Activated CD8-positive, alpha-beta memory T cell treated with anti-CD3 and anti-CD28 coated beads, Interleukin-2, amount 50 U/mL, for 4 hours (primary cell): ENCODE measurements around the gene TRIM10.
"Not testable (repeated sequence)": the region's sequence is repeated elsewhere in the genome, so short reads cannot be mapped to it uniquely, and the experiment has no call there.

ENCODE experiments used
- DNase-seq: peaks from one replicate; pipeline ENCODE4 v3.0.0-alpha.2; 2020

TRIM10 gene

GRCh38 chr6:30127238-30128093, 33.5 kb downstream of the TRIM10 start:
- DNase-seq, result no peak

DNA sequence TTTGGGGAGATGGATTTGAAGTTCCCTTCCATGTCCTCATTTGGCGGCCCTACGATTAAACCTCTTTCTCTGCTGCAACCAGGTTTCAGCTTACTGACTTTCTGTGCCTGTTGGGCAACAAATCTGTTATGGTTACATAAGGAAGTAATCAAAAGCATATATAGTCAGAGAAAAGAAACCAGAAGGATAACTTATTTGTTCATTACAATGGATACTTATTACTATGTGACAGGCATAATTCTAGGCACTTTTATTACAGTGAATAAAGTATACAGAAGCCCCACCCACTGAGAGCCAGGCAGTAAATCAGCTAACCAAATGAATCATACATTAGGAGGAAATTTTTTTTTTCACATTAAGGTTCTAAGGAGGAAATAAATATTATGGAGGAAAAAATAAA, 38.5 kb downstream of the TRIM10 start:
- DNase-seq, result no peak

DNA sequence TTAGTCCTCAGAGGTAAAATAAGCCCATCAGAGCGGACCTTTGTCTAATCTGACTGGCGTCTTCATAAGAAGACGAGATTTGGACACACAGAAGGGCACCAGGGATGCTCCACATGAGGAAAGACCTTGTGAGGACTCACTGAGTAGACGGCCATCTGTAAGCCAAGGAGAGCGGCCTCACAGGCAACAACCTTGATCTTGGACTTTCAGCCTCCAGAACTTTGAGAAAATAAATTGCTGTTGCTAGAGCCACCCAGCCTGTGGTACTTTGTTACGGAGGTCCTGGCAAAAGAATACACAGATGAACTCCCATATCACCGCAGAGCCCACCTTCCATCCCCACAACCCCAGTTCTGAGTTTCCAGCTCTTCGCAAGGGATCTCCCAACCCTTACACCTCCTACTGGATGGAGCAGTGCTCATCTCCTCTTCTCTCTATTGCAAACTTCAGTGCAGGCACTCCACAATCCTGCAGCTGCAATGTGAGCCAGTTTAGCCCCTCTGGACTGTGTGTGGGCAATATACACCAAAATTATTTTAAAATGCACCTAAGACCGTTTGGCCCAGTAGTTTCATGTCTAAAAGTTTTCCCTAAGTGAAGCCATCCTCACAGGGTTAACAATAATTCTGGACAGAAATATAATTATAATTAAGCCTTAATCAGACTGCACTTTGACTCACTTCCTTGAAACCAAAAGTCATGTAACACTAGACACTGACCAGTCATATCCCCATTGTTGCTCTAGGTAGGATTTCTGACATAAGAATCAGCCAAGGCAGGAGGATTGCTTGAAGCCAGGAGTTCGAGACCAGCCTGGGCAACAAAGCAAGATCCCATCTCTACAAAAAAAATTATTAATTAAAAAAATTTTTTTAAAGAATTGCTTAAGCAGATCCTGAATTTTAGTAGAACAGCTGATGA, 39.3 kb downstream of the TRIM10 start:
- DNase-seq, result no peak

- not testable (repeated sequence) for DNase-seq
Measured at GRCh38 chr6:30118691-30119090, 42.3 kb downstream of the TRIM10 start.

DNA sequence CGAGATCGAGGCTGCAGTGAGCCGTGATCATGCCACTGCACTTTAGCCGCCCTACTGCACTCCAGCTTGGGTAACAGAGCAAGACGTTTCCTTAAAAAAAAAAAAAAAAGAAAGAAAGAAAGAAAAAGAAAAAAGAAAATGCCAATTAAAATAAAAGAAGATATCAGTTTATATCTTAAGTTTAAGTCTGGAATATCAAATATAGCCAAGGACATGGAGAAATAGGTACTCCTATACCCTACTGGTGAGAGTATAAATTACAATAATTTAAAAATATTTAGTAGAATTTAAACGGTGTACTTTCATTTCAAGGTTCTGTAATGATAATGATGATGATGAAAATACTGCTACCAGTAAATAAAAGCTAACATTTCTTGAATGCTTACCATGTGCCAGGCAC, 44.3 kb downstream of the TRIM10 start:
- DNase-seq, result no peak

DNA sequence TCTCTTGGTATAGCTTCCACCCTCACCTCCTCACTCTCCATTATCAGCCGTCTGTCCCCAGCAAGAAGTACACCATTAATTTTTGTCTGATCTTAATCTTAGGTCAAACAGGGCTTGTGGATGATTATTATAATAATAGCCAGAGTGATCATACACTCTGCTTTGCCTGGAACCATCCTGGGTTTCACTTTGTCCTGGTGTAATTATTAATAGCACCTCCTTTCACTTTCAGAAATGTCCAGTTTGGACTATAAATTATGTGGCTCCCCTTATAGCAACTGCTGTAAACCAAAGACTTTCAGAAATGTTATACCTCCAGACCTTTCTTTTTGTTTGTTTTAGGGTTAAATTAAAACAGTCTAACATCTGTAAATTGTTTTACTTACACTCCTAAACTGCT, 47.2 kb downstream of the TRIM10 start:
- DNase-seq, result no peak

DNA sequence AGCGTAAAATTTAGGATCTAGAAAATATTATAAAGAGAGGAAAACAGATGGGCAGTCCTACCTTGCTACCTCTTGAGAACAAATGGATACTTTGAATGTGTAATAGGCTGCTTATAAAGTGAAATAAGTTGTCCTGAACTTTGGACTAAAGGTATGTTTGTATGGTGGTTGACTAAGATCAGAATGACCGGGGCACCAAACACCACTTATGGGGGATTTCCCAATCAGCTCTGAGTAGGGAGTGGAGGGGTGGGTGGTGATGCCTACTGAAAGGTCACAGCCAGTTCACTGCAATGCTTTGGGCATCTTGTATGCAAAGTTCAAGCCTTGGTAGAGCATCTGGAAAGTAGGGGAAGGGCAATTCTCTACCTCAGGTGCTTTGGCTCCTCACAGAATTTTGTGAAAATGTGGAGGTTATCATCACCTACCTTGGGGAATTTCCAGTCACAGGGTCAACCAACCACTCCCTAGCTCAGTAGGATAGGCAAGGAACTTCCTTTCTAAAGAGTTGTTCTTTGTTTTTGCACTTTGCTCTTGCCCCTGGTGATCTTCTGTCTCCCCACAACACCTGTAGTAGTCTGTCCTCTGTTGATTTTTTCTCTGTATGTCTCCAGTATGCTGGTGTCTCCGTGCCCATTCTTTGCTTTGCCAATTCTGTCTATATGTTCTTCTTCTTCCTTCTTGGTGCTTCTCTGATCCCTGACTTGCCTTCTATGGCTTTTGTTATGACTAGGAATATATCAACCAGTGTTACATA, 47.8 kb downstream of the TRIM10 start, which contains the start of gene TRIM31:
Gene TRIM31, minus strand, starts transcription at position 88 of the 757 bp plus-strand sequence. CDS start 285 bp downstream, outside the sequence.
- DNase-seq, result no peak

DNA sequence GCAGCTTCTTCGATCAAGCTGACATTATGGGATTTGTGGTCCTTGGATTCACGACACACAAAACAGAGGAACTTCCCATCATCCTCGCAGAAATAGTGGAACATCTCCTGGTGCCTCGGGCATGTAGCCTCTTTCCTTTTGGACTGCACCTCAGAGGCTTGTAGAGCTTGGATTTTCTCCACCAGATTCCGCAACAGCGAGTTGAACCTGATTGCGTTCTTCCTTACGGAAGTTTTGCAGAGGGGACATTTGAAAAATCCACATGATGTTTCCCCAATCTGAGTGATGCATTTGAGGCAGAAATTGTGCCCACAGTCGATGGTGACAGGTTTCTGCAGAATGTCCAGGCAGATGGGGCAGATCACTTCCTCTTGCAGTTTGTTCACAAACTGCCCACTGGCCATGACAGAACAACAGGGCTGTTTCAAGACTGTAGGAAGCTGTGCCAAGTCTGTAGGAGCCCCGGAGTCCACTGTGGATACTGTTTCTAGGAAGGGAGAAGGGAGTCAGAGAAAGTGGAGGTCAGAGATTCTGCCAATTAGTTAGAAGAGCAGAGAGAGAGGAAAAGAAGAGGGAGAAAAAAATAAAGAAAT, 48.5 kb downstream of the TRIM10 start:
- no peak for DNase-seq

DNA sequence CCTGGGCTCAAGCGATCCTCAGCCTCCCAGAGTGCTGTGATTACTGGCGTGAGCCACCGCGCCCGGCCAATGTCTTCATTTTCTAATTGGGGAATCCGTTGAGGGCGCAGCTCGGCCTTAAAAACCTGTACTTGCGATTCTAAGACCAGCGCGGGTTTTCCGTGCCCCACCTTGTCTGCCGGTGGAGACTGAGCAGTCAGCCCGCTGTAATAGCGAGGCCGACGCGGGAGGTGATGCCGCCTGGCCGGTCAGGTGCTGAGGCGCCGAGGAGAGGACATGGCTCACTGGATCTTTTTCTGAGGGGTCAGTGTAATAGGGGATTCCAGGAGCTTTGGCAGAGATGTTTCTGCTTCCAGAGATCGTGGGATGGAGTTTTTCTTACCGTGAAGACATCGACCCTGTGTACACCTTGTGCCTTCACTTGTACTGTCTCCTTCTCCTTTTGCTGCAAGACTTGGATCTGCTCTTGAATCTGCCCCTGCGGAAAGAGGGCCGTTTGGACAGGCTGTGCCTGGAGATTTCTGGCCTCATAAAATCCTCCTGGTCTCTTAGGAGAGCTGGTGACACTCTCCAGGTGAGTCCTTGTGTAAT, 49.6 kb downstream of the TRIM10 start:
- DNase-seq, result no peak

- no peak for DNase-seq
Measured at GRCh38 chr6:30104661-30105060, 56.4 kb downstream of the TRIM10 start.

- no peak for DNase-seq
Measured at GRCh38 chr6:30103872-30104179, 57.2 kb downstream of the TRIM10 start.

DNA sequence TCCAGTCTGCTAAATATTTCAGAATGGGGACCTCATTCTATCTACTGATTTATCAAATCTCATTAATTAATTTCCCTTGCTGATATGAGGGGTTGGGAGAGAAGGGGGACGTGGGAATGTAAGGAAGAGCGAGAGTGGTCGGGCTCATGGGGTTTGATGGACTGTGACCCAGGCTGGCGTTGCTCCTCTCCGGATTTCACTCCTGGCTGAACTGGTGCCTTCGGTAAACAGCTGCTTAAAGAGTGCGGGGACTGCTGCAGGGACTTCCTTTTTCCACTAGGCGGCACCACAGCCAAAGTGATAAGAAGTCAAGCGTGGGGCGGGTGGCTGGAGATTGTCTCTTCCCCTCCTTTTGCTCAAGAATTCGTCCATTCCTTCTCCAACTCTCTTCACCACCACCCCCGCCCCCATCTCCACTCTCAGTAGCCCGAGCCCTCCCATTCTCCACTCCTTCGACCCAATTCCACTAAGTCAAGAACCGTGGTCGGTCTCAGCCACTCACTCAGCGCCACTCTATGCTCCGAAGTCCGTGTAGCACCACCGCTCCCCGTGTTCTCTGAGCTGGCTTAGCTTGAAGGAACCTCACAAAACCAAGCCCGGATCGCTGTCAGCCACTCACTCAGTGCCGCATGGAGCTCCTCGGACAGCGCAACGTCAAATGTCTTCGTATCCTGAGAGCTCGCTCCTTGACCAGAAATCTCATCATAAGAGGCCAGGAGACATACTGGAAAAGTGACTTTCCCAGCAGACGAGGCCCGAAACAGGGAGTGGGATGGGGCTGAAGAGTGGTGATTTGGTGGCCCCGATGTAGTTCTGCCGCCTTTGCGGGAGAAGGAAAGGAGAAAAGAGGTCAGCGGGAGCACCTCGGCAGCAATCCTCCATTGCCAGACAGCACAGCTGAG, 57.8 kb downstream of the TRIM10 start:
- peak; percentile 82 for DNase-seq

DNA sequence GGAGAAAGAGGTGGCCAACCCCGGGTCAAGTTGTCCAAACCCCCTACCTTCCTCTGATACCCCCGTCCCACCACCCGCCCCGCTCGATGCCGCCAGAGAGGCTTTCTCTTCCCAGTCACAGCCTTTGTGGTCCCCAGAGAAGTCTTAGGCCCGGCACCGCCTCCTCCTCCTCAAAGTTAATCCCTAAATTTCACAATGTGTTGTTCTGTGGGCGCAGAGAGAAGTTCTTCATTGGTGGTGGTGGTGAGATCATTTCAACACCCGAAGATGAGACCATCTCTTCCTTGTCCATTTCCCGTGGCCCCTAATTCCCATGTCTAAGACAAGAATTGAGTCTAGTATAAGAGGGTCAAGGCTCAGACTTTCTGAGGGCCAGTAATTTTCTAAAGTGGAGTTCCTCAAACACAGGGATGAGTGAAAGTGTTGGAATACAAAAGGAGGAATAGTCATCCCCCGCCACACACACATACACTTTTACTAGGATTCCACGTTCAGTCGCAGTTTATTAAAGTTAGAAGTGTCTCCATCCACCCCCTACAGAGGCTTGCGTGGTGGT, 58.5 kb downstream of the TRIM10 start:
- DNase-seq, result no peak
